HG02610 (cell line): Measurements from ENCODE around the gene MTRF1L.
"Not testable (repeated sequence)": the region's sequence is repeated elsewhere in the genome, so short reads cannot be mapped to it uniquely, and the experiment has no call there.

ENCODE experiments used
- ATAC-seq: cut with Tn5 transposase; IDR thresholded peaks from one replicate; pipeline ENCODE4 v1.9.1; 2021; ENCODE audit warnings: mild to moderate bottlenecking, moderate library complexity; ENCODE audit not compliant: unreplicated experiment

The MTRF1L gene

GRCh38 chr6:153012856-153013255 lies 10.3 kb upstream of the MTRF1L start:
- ATAC-seq, result no peak

- peak; percentile 4 for ATAC-seq
Measured at GRCh38 chr6:153003366-153003690, 819 bp upstream of the MTRF1L start.

- ATAC-seq, result peak; percentile 12
Measured at GRCh38 chr6:153001767-153002612, 519 bp downstream of the MTRF1L start.

GRCh38 chr6:153000790-153001189 lies 1.7 kb downstream of the MTRF1L start:
- ATAC-seq, result not testable (repeated sequence)

GRCh38 chr6:153000243-153000642 lies 2.3 kb downstream of the MTRF1L start:
- ATAC-seq, result no peak

- ATAC-seq, result not testable (repeated sequence)
Measured at GRCh38 chr6:152999538-152999937, 3.0 kb downstream of the MTRF1L start.

GRCh38 chr6:152993847-152994246 lies 8.7 kb downstream of the MTRF1L start:
- ATAC-seq, result peak; percentile 43

- peak; percentile 30 for ATAC-seq
Measured at GRCh38 chr6:152993431-152993830, 9.1 kb downstream of the MTRF1L start.

GRCh38 chr6:152986978-152987377 lies 15.5 kb downstream of the MTRF1L start:
- ATAC-seq, result no peak

- not testable (repeated sequence) for ATAC-seq
Measured at GRCh38 chr6:152985300-152985699, 17.2 kb downstream of the MTRF1L start.

GRCh38 chr6:152984513-152984872 lies 18.0 kb downstream of the MTRF1L start:
- ATAC-seq, result peak; percentile 34

GRCh38 chr6:152983637-152984512 lies 18.6 kb downstream of the MTRF1L start:
- ATAC-seq, result peak; percentile 33

- ATAC-seq, result peak; percentile 86
Measured at GRCh38 chr6:152982904-152983636, 19.4 kb downstream of the MTRF1L start, which contains the start of gene FBXO5. FBXO5 (minus strand) TSS chr6:152983041; CDS start chr6:152982959, 82 bp downstream.

- no peak for ATAC-seq
Measured at GRCh38 chr6:152981989-152982903, 20.3 kb downstream of the MTRF1L start.

GRCh38 chr6:152981219-152981618 lies 21.3 kb downstream of the MTRF1L start:
- ATAC-seq, result no peak

- ATAC-seq, result no peak
Measured at GRCh38 chr6:152980656-152981055, 21.9 kb downstream of the MTRF1L start.

- ATAC-seq, result no peak
Measured at GRCh38 chr6:152979116-152979515, 23.4 kb downstream of the MTRF1L start.

- no peak for ATAC-seq
Measured at GRCh38 chr6:152978058-152978457, 24.5 kb downstream of the MTRF1L start.

- ATAC-seq, result no peak
Measured at GRCh38 chr6:152977556-152977955, 25.0 kb downstream of the MTRF1L start.

GRCh38 chr6:152976749-152977148 lies 25.8 kb downstream of the MTRF1L start:
- no peak for ATAC-seq
